Choroid plexus epithelial cell (primary cell): ENCODE data around the gene MYL9.

Source experiments
- DNase-seq: peaks from one replicate; pipeline ENCODE4 v3.0.0-alpha.2; 2010; ENCODE audit warnings: low read depth
- H3K4me3 ChIP-seq: 2 replicates; pipeline ENCODE4 v1.5.1; 2011; ENCODE audit warnings: low read depth, mild to moderate bottlenecking, control low read depth, low read length, moderate library complexity
- TF ChIP-seq, protein P1 (sequence below): conservative IDR thresholded peaks from 2 replicates; pipeline ENCODE4 v1.5.1; 2011; ENCODE audit warnings: low read depth, mild to moderate bottlenecking, control low read depth, inconsistent platforms, low read length, moderate library complexity

Gene MYL9

DNA sequence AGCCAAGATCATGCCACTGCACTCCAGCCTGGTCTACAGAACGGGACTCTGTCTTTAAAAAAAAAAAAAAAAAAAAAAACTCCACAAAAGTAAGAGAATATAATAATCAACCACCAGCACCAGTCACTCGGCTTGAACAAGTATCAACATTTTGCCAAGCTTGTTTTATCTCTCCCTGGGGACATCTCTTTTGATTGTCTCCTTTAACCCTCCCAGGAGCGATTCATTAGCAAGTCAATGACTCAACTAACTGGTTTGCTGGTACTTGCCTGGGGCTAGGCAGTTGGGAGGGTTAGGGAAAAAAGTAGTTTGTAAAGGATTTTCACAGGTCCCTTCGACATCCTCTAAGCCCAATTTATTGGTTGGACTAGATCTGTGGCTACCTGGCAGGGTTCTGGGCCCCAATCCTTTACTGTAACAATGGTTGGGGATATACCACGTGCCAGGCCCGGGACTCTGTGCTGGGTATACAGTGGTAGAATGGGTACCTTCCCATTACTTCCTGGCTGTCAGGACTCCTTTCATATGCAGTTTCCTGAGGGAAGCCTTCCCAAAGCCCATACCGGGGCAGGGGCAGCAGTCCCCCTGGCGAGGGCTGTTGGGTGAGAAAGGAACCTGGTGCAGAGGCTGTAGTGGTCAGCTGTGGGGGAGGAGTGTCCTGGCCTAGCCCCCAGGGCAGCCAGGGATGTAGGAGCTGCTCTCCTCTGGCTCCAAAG is 44.2 kb downstream of the MYL9 start:
- TF ChIP-seq, protein P1, sequence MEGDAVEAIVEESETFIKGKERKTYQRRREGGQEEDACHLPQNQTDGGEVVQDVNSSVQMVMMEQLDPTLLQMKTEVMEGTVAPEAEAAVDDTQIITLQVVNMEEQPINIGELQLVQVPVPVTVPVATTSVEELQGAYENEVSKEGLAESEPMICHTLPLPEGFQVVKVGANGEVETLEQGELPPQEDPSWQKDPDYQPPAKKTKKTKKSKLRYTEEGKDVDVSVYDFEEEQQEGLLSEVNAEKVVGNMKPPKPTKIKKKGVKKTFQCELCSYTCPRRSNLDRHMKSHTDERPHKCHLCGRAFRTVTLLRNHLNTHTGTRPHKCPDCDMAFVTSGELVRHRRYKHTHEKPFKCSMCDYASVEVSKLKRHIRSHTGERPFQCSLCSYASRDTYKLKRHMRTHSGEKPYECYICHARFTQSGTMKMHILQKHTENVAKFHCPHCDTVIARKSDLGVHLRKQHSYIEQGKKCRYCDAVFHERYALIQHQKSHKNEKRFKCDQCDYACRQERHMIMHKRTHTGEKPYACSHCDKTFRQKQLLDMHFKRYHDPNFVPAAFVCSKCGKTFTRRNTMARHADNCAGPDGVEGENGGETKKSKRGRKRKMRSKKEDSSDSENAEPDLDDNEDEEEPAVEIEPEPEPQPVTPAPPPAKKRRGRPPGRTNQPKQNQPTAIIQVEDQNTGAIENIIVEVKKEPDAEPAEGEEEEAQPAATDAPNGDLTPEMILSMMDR, result no peak
- no peak for DNase-seq
- no peak overlapping the region for H3K4me3 ChIP-seq

DNA sequence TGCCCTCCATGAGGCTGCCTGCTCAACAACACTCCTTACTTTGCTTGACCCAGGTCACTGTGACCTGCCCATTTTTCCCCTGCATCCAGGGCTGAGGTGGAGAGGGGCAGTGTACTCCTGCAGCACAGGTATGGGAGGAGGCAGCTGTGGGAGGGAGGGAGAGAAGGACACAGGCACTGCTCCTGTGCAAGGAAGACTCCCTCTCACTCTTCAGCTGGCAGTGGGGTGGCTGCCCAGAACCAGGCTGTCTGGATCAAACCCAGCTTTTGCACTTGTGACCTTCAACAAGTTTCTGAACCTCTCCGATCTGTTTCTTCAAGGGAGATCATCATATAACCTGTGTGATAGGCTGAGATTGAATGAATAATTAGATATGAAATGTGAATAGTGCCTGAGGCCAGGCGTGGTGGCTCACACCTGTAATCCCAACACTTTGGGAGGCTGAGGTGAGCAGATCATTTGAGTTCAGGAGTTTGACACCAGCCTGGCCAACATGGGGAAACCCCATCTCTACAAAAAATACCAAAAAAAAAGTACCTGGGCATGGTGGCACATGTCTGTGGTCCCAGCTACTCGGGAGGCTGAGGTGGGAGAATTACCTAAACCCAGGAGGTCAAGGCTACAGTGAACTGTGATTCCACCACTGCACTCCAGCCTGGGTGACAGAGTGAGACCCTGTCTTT is 46.2 kb downstream of the MYL9 start:
- no peak overlapping the region for H3K4me3 ChIP-seq
- TF ChIP-seq, protein P1, result no peak
- DNase-seq, result no peak

DNA sequence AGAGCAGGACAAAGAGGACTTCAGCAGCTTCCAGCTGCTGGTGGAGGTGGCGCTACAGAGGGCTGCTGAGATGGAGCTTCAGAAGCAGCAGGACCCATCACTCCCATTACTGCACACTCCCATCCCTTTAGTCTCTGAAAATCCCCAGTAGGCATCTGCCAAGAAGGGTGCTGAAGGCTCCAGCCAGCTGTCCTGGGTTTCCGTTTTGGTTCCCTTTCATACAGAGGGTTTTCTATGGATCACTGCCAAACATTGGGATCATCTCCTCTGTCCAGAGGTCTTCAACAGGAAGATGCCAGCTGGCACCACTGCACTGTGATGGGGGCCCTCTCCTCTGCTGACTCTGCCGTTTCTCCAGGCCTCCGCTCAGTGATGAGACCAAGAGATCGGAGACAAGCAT is 50.0 kb downstream of the MYL9 start:
- no peak overlapping the region for H3K4me3 ChIP-seq
- TF ChIP-seq, protein P1, result no peak
- no peak for DNase-seq

DNA sequence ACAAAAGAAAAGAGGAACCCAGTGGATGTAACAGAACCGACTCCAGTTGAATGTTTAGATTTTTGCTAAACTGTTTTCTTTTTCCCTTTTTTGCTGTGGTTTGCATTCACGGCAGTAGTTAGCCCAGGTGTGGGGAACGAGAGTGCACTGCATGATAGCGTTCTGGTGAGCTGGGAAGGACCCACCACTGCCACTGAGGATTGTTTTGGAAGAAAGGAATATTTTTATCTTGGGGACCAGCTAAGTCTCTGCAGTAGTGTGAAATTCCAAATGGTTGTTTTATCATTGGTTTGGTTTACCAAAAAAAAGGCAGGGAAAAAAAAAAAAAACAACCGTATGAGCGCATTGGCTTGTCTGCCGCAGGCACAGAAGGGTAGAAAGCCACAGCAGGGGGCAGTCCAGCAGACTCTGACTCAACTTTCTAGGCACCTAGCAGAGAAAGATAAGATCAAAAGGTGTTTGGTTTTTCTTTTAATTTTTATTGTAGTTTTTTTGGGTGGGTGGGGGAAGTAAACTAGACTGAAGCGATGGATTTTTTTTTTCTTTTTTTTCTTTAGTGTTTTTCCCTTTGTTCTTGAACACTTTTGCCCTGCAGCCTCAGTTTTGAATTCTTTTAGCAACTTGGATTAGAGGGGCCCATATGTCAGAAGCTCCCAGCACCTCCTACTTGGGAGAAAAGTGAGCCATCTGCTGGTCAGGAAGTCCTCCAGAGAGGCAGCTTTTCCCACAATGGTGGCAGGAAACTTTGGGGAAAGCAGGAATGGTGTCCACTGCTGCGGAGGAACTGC is 50.7 kb downstream of the MYL9 start:
- DNase-seq, result peak; percentile 57
- TF ChIP-seq, protein P1, result peak; percentile 53
- no peak overlapping the region for H3K4me3 ChIP-seq

DNA sequence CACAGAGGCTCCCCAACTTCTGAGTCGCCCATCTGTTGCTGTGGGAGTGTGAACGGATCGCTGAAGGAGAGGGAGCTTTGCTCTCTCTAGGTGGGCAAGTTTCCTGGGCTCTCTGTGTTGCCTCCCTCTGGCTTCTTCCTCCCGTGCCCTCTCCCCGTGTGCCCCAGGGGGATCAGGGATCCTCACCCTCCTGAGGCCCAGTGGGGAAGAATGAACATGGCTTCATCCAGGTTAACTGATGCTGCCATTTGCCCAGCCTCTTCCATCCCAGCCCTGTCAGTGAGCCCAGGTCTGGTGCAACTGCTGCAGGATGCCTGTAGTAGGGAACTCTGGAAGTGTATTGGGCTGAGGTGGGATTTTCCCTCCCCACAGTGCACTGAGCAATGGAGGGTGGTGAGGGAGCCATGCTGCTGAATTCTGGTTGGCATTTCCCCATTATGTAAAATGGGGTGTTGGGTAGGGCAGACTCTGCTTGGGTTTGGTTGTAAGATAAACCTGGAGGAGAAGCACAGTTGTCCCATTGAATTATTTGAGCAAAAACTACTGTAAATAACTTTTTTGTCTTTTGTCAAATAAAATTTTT is 52.1 kb downstream of the MYL9 start:
- TF ChIP-seq, protein P1, result no peak
- H3K4me3 ChIP-seq, result no peak overlapping the region
- no peak for DNase-seq

DNA sequence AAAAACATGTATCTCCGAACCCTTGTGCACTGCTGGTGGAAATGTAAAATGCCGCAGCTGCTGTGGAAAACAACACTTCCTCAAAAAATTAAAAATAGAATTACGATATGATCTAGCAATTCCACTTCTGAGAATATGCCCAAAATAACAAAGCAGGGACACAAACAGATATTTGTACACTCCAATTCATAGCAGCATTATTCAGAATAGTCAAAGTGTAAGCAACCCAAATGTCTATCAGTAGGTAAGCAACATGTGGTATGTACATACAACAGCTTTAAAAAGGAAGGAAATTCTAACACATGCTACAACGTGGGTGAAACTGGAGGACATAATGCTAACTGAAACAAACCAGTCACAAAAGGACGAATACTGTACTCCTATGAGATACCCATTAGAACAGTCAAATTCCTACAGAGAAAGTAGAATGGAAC is 58.6 kb downstream of the MYL9 start:
- no peak for DNase-seq
- TF ChIP-seq, protein P1, result no peak
- H3K4me3 ChIP-seq, result no peak overlapping the region
